ENCODE data around the gene PRKCI.
"Not testable (repeated sequence)": the region's sequence is repeated elsewhere in the genome, so short reads cannot be mapped to it uniquely, and the experiment has no call there.

PRKCI gene

DNA sequence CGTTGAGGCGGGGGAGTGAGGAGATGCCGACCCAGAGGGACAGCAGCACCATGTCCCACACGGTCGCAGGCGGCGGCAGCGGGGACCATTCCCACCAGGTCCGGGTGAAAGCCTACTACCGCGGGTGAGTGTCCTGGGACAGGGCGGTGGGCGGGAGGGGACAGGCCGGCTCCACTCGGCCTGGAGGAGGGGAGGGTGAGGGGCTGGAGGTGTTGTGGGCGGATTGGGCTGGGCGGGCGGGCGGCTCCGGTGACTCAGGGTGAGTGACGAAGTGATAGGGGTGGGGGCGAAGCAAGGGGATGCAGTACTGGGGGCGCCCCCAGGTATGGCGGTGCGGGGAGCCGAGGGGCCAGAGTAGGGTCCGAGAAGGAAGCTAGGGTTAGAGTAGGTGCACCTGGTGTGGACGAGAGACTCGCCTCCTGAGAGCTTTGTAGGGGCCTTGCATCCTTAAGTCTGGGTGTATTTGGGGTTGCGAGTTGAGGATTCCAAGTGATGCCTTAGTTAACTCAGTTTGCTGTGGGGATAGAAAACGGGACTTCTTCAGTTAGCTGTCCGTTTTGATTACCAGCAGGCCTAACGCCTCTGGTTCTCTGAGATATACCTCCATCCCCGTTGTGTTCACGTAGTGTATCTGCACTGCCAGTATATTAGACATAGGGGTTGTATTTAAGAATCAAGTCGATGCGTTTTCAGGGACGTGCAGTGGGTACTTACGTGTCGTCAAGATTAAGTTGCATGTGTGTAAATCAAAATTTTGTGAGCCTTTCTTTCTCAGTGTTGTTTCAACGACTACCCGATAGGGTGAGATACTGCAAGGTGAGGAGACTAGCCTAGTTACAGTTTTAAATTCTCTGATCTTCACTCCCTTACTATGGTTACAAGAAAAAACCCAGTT lies 670 bp downstream of the PRKCI start:
- peak; percentile 39 for DNase-seq (ENCODE audit: low read depth, low spot score)

DNA sequence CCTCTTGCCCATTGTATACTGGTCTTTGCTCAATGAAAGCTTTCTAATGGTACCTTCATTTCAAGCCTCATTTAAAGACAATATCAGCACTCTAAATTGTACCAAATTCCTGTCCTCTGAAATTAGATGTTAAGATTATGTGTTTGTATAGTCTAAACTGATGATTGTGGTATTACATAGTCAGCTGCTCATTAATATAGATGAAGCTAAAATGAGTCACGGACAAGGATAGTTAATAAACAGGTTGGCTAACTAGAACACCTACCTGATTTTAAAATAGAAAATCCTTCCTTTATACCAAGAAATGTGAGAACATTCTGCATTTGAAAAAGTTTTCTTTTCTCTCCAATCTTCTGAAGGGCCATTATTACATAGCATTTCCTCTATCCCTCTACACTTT lies 2.9 kb downstream of the PRKCI start:
- DNase-seq (ENCODE audit: low read depth, low spot score): no peak

GRCh38 chr3:170226426-170226960 lies 4.3 kb downstream of the PRKCI start:
- no peak for DNase-seq (ENCODE audit: low read depth, low spot score)

GRCh38 chr3:170228093-170228766 lies 6.0 kb downstream of the PRKCI start:
- DNase-seq (ENCODE audit: low read depth, low spot score): no peak

DNA sequence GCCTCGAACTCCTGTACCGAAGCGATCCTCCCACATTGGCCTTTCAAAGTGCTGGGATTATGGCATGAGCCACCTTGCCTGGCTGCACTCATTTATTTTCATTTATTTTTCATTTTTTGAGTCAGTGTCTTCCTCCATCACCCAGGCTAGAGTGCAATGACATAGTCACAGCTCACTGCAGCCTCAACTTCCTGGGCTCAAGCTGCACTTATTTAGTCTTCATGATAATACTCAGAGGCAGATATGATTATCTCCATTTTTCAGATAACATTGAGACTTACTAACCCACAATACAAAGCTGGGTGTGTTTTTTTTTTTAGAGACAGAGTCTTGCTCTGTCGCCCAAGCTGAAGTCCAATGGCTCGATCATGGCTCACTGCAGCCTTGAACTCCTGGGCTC lies 10.0 kb downstream of the PRKCI start:
- no peak for DNase-seq (ENCODE audit: low read depth, low spot score)

- no peak for DNase-seq (ENCODE audit: low read depth, low spot score)
Measured at GRCh38 chr3:170233530-170233929, 11.3 kb downstream of the PRKCI start.

DNA sequence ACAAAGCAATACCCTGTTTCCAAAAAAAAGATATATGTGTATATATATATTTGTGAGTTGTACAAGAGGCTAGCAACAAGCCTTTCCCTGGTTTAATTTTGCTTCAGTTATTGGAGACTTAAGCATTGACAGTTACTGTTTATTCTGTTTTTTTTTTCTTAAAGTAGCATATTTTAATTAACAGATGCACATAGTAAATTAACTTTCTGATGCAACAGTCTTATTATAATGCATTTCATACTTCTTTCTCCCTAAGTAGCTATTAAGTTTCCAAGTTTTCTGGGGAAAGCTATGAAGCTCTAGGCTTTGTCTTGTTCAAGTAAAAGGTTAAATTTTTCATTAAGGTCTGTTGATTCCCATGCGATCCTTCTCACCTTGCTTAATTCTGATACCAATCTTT lies 17.9 kb downstream of the PRKCI start:
- no peak for DNase-seq (ENCODE audit: low read depth, low spot score)

DNA sequence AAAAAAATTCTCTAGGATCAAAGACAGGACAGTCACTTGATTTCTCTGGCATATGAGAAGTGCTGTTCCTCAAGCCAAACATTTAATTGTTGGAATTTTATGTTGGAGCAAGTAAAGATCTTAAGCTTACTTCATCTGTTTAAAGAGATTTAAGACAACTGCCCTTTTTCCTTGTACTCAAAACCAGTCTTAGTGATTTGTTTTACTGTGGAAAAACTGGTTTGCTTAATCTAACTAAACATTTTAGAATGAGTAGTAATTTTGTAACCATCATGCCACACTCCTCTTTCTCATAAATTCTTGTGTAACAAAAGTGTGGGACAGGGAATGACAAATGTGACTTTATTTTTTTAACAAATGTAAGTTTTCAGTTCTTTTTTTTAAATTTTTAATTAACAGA lies 18.4 kb downstream of the PRKCI start:
- no peak for DNase-seq (ENCODE audit: low read depth, low spot score)

- no peak for DNase-seq (ENCODE audit: low read depth, low spot score)
Measured at GRCh38 chr3:170244576-170244975, 22.4 kb downstream of the PRKCI start.

GRCh38 chr3:170247875-170248274 lies 25.7 kb downstream of the PRKCI start:
- DNase-seq (ENCODE audit: low read depth, low spot score): no peak

- DNase-seq (ENCODE audit: low read depth, low spot score): no peak
Measured at GRCh38 chr3:170256597-170256996, 34.4 kb downstream of the PRKCI start.

- DNase-seq (ENCODE audit: low read depth, low spot score): no peak
Measured at GRCh38 chr3:170257145-170257544, 34.9 kb downstream of the PRKCI start.

- no peak for DNase-seq (ENCODE audit: low read depth, low spot score)
Measured at GRCh38 chr3:170258105-170258487, 35.9 kb downstream of the PRKCI start.

DNA sequence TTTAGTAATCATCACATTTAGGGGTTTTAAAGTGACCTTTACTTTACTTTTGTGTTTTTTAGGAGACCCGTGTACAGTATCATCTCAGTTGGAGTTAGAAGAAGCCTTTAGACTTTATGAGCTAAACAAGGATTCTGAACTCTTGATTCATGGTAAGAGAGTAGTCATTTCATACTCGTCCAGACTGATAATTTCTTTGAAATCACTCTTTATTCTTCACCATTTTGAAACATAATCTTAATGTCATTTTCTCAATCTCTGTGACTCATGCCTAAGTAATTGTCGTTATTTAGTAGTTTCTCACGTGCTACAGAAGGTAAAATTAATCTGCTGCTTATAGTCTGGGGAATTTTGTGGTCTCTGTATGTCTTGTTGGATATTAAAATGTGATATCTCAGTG lies 37.7 kb downstream of the PRKCI start:
- DNase-seq (ENCODE audit: low read depth, low spot score): no peak

- DNase-seq (ENCODE audit: low read depth, low spot score): no peak
Measured at GRCh38 chr3:170267793-170268192, 45.6 kb downstream of the PRKCI start.

GRCh38 chr3:170269673-170270254 lies 47.5 kb downstream of the PRKCI start:
- DNase-seq (ENCODE audit: low read depth, low spot score): not testable (repeated sequence)

DNA sequence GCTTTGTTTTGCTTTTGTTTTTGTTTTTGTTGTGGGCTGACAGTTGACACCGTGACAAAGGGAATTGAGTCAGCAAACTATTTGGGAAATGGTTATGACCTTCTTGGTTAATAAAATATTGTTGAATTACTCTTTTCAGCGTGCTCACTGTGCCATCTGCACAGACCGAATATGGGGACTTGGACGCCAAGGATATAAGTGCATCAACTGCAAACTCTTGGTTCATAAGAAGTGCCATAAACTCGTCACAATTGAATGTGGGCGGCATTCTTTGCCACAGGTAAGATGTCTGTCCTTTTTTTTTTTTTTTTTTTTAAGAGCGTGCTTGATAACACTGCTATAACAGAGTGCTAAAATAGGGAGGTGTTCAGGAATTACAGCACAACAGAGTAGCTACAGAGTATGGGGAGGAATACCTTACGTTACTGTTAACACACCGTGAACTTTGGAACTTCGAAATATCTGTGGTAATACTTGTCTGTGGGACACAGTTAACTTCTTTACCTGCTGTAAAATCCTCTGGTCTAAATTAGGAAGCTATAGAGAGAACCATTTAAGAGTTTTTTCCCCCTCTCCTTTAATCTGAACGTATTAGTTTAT lies 48.2 kb downstream of the PRKCI start:
- no peak for DNase-seq (ENCODE audit: low read depth, low spot score)

DNA sequence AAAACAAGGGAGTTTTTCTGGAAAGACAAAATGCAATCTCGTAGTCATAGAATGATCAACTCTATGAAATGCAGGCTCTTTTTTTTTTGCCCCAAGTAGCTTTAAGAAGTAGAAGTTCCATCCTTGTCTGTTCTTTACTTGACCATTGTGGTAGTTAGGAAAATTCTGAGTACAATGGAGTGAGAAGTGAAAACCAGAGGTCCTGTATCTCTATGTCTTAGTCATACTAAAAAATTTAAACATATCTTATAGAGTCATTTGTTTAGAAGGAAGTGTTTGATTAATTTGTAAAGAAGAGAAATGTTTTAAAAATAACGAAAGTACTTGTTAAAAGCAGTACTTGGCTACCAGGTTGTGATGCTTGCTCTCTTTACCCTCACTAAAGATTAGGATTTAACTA lies 52.4 kb downstream of the PRKCI start:
- no peak for DNase-seq (ENCODE audit: low read depth, low spot score)

DNA sequence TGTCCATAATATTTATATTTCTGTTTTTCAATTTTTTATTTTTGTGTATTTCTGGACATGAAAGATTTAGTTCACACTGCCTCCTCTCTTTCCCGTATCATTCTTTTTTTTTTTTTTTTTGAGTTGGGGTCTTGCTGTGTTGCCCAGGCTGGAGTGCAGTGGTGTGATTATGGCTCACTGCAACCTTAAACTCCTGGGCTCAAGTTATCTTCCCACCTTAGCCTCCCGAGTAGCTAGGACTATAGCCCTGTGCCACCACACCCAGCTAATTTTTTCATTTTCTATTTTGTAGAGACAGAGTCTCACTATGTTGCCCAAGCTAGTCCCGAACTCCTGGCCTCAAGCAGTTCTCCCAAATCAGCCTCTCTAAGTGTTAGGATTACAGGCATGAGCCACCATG lies 53.6 kb downstream of the PRKCI start:
- no peak for DNase-seq (ENCODE audit: low read depth, low spot score)

GRCh38 chr3:170277311-170277710 lies 55.1 kb downstream of the PRKCI start:
- not testable (repeated sequence) for DNase-seq (ENCODE audit: low read depth, low spot score)

GRCh38 chr3:170277833-170278580 lies 55.8 kb downstream of the PRKCI start:
- no peak for DNase-seq (ENCODE audit: low read depth, low spot score)

Measured in ELF-1 (cell line).